Psoas muscle (tissue), 8 donors: Measurements from ENCODE around the gene BSDC1. TPM values are rescaled to one million over a fixed set of nuclear protein-coding genes. Genes with fewer than 3 reads are reported as not detected.

Source experiments
- ATAC-seq, 4 donors: fragments of 200-7000 bp; cut with Tn5 transposase; one replicate each; pipeline ENCODE4 v1.9.1; 2020; ENCODE audit warnings: moderate library complexity in 3 of 4, mild to moderate bottlenecking in 2 of 4
- DNase-seq, 2 donors: peaks; one replicate each; pipeline ENCODE4 v3.0.0-alpha.2; 2020
- H3K27ac ChIP-seq: fragments of 200-600 bp; one replicate; pipeline ENCODE4 v1.8.0; 2022
- H3K27me3 ChIP-seq, 3 donors: fragments of 200-600 bp in 1 of 3; one replicate each; pipeline versions ENCODE4 v1.6.1 to v1.8.0; 2013 to 2022; ENCODE audit warnings: low read length in 2 of 3, mild to moderate bottlenecking in 2 of 3, moderate library complexity in 1 of 3; ENCODE audit not compliant: insufficient read depth in 3 of 3
- H3K36me3 ChIP-seq, 2 donors: fragments of 200-600 bp in 1 of 2; one replicate each; pipeline versions ENCODE4 v1.6.1 to v1.8.0; 2013 to 2022; ENCODE audit warnings: low read depth in 1 of 2, mild to moderate bottlenecking in 1 of 2, moderate library complexity in 1 of 2; ENCODE audit not compliant: insufficient read depth in 1 of 2
- H3K4me1 ChIP-seq: fragments of 200-600 bp; one replicate; pipeline ENCODE4 v1.8.0; 2022
- H3K4me3 ChIP-seq: fragments of 200-600 bp; one replicate; pipeline ENCODE4 v1.8.0; 2022; ENCODE audit warnings: mild to moderate bottlenecking
- H3K9me3 ChIP-seq: fragments of 200-600 bp; one replicate; pipeline ENCODE4 v1.8.0; 2022
- WGBS, 3 donors: extraction: QIAGEN DNeasy Blood & Tissue Kit; methylation state at CpG; one replicate each; pipeline versions ENCODE4 v1.1.6 to v1.1.7; 2013; 5-methylcytosine and 5-hydroxymethylcytosine counted together
- intact Hi-C, 2 donors: fragments of 100-400 bp; cut with DNase I; formaldehyde crosslinking; loops; one replicate each; pipeline versions ENCODE4 v1.11.0 to v1.14.2; 2022
- polyA plus RNA-seq, 3 donors: library from polyadenylated mRNA; stranded (reverse); fragments of 200-250 nt; gene quantifications; one replicate each; pipeline ENCODE4 v1.2.3, GENCODE V29; 2013
- total RNA-seq, 4 donors: library from RNA; stranded (reverse); fragmentation: NEBNext Ultra II Directional in 2 of 4; extraction: Animal tissue kit (Norgen Biotek cat#: 25700) in 2 of 4; gene quantifications; one replicate each; pipeline versions ENCODE4 v1.2.1 to v1.2.4, GENCODE V29; 2021 to 2023
- TF ChIP-seq, protein P1 (sequence below): fragments of 200-600 bp; IDR thresholded peaks from one replicate; pipeline ENCODE4 v1.8.0; 2022; ENCODE audit warnings: antibody characterized with exemption
- donor health status: healthy with polysubstance abuse.
- donor health status: DM: no; HTN: no; CAD: no; lungs with moderate emphysema.
- donor health status: Bipolar disorder and iron deficiency.
- donor health status: healthy.
- donor health status: DM: yes; HTN: yes; CAD: no.
- donor health status: DM: no; HTN: no; CAD: no.
- donor health status: DM: no; HTN: no; CAD: no.
- donor health status: DM: yes; HTN: yes; CAD: no.

Gene BSDC1
- total and polyA plus RNA-seq, 7 donors, result 25.4 to 68.4 (median 32.2) TPM

DNA sequence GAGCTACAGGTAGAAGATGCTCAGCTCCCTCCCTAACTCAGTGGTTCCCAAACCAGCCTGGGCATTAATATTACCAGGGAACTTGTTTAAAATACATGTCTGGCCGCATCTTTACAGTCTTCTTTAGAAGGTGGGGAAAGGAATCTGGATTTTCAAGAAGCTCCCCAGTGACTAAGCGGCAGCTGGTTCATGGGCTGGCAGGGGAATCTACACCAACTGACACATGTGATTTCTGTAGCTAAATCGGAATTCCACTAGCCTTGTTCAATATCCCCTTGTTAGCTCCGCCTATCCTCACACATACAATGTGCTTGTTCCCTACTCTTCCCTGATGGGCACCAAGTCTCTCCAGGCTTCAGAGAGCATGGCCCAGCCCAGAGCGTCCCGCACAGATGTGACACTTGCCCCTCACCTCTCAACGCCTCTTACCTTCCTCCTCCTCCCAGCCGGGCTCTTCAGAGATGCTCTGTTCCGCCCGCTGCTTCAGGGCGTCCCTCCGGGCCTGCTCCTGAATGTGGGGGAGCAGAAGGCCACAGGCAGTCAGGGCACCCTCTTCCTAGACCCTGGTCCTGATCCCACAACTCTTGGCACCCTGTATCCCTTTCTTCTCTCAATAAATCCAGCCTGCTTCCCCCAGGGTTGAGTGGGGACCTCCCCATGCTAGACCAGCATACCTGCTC lies 16.6 kb downstream of the BSDC1 start:
- no peaks in the 10 kb centered on the region for H3K4me1 ChIP-seq
- TF ChIP-seq, protein P1, sequence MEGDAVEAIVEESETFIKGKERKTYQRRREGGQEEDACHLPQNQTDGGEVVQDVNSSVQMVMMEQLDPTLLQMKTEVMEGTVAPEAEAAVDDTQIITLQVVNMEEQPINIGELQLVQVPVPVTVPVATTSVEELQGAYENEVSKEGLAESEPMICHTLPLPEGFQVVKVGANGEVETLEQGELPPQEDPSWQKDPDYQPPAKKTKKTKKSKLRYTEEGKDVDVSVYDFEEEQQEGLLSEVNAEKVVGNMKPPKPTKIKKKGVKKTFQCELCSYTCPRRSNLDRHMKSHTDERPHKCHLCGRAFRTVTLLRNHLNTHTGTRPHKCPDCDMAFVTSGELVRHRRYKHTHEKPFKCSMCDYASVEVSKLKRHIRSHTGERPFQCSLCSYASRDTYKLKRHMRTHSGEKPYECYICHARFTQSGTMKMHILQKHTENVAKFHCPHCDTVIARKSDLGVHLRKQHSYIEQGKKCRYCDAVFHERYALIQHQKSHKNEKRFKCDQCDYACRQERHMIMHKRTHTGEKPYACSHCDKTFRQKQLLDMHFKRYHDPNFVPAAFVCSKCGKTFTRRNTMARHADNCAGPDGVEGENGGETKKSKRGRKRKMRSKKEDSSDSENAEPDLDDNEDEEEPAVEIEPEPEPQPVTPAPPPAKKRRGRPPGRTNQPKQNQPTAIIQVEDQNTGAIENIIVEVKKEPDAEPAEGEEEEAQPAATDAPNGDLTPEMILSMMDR, result no peak
- 88 to 89% (median 89%) methylated on average over 12 of the region's 12 CpGs for WGBS, 3 donors
- H3K27ac ChIP-seq, result no peak overlapping the region
- no peak overlapping the region for H3K4me3 ChIP-seq
- H3K27me3 ChIP-seq, result no peaks in the 10 kb centered on the region
- intact Hi-C loops, result no loop called here
- peaks cover 21 to 100% of the 10 kb centered on the region in 2 donors for H3K36me3 ChIP-seq
- DNase-seq (no peak), ATAC-seq (no peak)
- no peaks in the 10 kb centered on the region for H3K9me3 ChIP-seq

DNA sequence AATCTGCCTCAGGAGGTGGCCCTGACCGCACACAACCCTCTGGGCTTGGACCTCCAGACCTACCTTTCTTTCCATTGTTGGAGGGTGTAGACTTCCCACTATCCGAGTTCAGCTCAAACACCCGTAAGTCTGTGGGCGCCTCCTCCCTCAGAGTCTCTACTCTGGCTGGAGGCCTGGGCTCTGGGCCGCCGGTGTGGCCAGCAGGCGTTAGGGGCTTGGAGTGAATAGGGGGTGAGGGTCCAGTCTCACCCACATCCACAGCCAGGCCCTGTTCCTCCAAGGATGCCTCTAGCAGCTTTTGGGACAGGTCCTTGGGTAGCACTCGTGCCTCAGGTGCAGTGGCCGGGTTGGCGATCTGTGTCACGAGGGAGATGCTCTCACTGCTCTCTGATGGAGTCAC lies 18.0 kb downstream of the BSDC1 start:
- DNase-seq, result no peak
- intact Hi-C loops, result no loop called here
- no peaks in the 10 kb centered on the region for H3K27me3 ChIP-seq
- no peaks in the 10 kb centered on the region for H3K9me3 ChIP-seq
- TF ChIP-seq, protein P1, result no peak
- 88 to 93% (median 90%) methylated on average over 11 of the region's 11 CpGs for WGBS, 3 donors
- no peak for ATAC-seq
- no peak overlapping the region for H3K4me3 ChIP-seq
- H3K4me1 ChIP-seq, result no peaks in the 10 kb centered on the region
- H3K36me3 ChIP-seq, result peaks cover 21 to 98% of the 10 kb centered on the region in 2 donors
- no peak overlapping the region for H3K27ac ChIP-seq

DNA sequence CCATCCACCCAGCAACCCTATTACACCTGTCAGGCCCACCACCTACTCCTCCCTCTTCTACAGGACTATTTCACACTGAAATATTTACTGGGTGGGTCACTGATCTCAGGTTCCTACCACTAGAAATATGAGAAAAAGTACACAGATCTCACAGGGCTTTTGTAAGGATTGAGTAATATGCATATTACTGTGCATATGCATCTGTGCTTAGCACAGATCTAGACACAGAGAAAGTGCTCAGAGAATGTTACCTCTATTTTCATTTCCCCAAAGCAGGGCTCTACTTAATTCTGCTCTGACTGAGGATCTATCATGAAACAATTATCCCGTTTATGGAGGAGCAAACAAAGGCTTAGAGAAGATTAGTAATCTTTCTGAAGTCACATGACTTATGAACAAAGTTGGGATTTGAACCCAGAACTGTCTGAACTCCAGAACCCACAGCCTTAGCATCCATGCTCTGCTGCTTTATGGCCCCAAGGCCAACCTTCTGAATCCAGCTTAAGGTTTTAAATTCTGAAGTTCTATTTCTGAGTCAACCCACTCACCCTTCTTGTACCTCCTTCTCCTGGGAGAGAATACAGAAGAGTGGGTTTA lies 20.1 kb downstream of the BSDC1 start:
- 66 to 83% (median 74%) methylated on average over 1 of the region's 1 CpG for WGBS, 3 donors
- ATAC-seq (no peak), DNase-seq (no peak)
- Histone ChIP-seq H3K36me3 (peaks cover 21 to 97% of the 10 kb centered on the region in 2 donors), H3K4me1 (no peaks in the 10 kb centered on the region), H3K27me3 (no peaks in the 10 kb centered on the region), H3K9me3 (no peaks in the 10 kb centered on the region), H3K27ac (no peak overlapping the region), H3K4me3 (no peak overlapping the region)
- TF ChIP-seq, protein P1, result no peak
- intact Hi-C loops, result no loop called here

DNA sequence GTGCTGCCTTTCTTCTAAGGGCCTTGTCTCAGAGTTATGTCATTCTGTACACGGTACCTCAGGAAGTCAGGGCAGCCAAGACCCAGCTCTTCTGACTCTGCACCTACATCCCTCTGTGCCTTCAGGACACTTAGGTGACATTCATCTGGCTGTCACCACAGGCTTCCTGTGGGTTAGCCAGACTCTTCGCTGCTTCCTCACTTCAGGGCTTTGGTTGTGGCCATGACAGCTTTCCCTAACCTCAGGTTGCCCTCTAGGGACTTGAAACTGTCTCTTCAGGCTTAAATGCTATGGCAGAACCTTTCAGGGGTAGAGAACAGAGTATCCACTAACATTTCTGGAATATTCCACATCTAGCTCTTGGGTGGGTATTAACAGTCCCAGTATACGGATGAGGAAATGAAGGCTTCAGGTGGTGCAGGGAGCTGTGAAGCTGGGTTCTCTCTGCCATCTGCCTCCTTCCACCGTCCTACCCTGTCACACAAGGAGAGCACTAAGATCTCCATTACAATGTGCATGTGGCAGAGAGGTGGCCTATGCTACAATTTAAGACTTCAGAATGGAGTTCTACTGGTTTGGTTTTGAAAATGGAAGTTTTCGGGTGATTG lies 22.0 kb downstream of the BSDC1 start:
- Histone ChIP-seq H3K4me3 (no peak overlapping the region), H3K27ac (no peak overlapping the region), H3K9me3 (no peaks in the 10 kb centered on the region), H3K27me3 (no peaks in the 10 kb centered on the region), H3K36me3 (peaks cover 14 to 97% of the 10 kb centered on the region in 2 donors), H3K4me1 (no peaks in the 10 kb centered on the region)
- intact Hi-C loops, result no loop called here
- DNase-seq (no peak), ATAC-seq (no peak)
- TF ChIP-seq, protein P1, result no peak
- WGBS, 3 donors, result 82 to 84% (median 83%) methylated on average over 5 of the region's 5 CpGs
